GM18867 (cell line): Measurements from ENCODE around the gene PNMT.

ENCODE experiments used
- ATAC-seq: cut with Tn5 transposase; IDR thresholded peaks from one replicate; pipeline ENCODE4 v1.9.1; 2021; ENCODE audit warnings: mild to moderate bottlenecking, moderate library complexity; ENCODE audit not compliant: unreplicated experiment

PNMT gene

GRCh38 chr17:39652587-39653315 is 15.5 kb upstream of the PNMT start:
- ATAC-seq = no peak

GRCh38 chr17:39653316-39653661 is 15.0 kb upstream of the PNMT start:
- ATAC-seq = no peak

- no peak for ATAC-seq
Observed at GRCh38 chr17:39653662-39654331, 14.5 kb upstream of the PNMT start.

GRCh38 chr17:39655105-39655504 is 13.1 kb upstream of the PNMT start:
- ATAC-seq = no peak

- no peak for ATAC-seq
Observed at GRCh38 chr17:39658346-39658745, 9.9 kb upstream of the PNMT start.

GRCh38 chr17:39658760-39659159 is 9.5 kb upstream of the PNMT start:
- ATAC-seq = no peak

GRCh38 chr17:39659279-39660010 is 8.8 kb upstream of the PNMT start:
- ATAC-seq = no peak

GRCh38 chr17:39660011-39660360 is 8.3 kb upstream of the PNMT start:
- no peak for ATAC-seq

GRCh38 chr17:39660397-39661385 is 7.6 kb upstream of the PNMT start:
- ATAC-seq = no peak

GRCh38 chr17:39661744-39662541 is 6.3 kb upstream of the PNMT start:
- no peak for ATAC-seq

GRCh38 chr17:39662551-39663339 is 5.5 kb upstream of the PNMT start:
- no peak for ATAC-seq

- ATAC-seq = no peak
Observed at GRCh38 chr17:39663340-39663687, 4.9 kb upstream of the PNMT start.

GRCh38 chr17:39663688-39664580 is 4.3 kb upstream of the PNMT start:
- ATAC-seq = no peak

- no peak for ATAC-seq
Observed at GRCh38 chr17:39664581-39665561, 3.4 kb upstream of the PNMT start, which contains the start of gene TCAP. TCAP (plus strand) TSS chr17:39665349; CDS start chr17:39665360, 11 bp downstream.

GRCh38 chr17:39665642-39666224 is 2.5 kb upstream of the PNMT start:
- no peak for ATAC-seq

- ATAC-seq = no peak
Observed at GRCh38 chr17:39666231-39666600, 2.0 kb upstream of the PNMT start.
